ENCODE data around the gene PIN1. TPM values are rescaled to one million over a fixed set of nuclear protein-coding genes. Genes with fewer than 3 reads are reported as not detected.

The PIN1 gene
- total RNA-seq, 1 experiment from 2014 or later: 63.3 TPM

DNA sequence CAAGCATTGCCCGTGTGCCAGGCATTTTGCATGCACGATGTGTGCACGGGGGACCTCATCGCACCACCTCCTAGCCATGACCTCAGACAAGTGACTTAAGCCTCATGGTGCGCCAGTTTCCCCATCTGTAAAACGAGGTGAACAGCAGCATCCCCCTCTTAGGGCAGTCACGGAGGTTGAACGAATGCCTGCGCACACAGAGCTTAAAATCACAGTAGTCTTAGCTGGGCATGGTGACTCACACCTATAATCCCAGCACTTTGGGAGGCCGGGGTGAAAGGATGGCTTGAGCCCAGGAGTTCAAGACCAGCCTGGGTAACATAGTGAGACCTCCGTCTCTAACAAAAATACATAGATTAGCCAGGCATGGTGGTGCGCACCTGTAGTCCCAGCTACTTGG, 48.6 kb downstream of the PIN1 start:
- Mint-ChIP-seq H3K4me1 (ENCODE audit: low read depth, unreplicated experiment) (no peaks in the 10 kb centered on the region), H3K27ac (ENCODE audit: unreplicated experiment) (no peak overlapping the region), H3K9me3 (ENCODE audit: unreplicated experiment) (no peaks in the 10 kb centered on the region), H3K27me3 (ENCODE audit: insufficient read depth, unreplicated experiment) (peaks cover 11% of the 10 kb centered on the region), H3K4me3 (ENCODE audit: unreplicated experiment) (no peak overlapping the region), H3K36me3 (ENCODE audit: insufficient read depth, unreplicated experiment) (peaks cover 6% of the 10 kb centered on the region)
- CTCF ChIA-PET: no interaction called here
- BruUV-seq (replicated peaks): no TSS peak
- H3K4me3 ChIP-seq (ENCODE audit: low read depth, low read length): no peak overlapping the region
- no peaks in the 10 kb centered on the region for H3K27me3 ChIP-seq (replicated peaks; ENCODE audit: control insufficient read depth, insufficient read depth, low read length)
- H3K4me1 ChIP-seq: no peaks in the 10 kb centered on the region
- POLR2A ChIA-PET: no interaction called here
- H3K36me3 ChIP-seq (ENCODE audit: control insufficient read depth, insufficient read depth, low read length): no peaks in the 10 kb centered on the region
- no peaks in the 10 kb centered on the region for H3K9me3 ChIP-seq
- TF ChIP-seq, protein P1, sequence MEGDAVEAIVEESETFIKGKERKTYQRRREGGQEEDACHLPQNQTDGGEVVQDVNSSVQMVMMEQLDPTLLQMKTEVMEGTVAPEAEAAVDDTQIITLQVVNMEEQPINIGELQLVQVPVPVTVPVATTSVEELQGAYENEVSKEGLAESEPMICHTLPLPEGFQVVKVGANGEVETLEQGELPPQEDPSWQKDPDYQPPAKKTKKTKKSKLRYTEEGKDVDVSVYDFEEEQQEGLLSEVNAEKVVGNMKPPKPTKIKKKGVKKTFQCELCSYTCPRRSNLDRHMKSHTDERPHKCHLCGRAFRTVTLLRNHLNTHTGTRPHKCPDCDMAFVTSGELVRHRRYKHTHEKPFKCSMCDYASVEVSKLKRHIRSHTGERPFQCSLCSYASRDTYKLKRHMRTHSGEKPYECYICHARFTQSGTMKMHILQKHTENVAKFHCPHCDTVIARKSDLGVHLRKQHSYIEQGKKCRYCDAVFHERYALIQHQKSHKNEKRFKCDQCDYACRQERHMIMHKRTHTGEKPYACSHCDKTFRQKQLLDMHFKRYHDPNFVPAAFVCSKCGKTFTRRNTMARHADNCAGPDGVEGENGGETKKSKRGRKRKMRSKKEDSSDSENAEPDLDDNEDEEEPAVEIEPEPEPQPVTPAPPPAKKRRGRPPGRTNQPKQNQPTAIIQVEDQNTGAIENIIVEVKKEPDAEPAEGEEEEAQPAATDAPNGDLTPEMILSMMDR (IDR thresholded peaks at IDR 0.05; ENCODE audit: insufficient read depth in 1 of 2, low read depth in 1 of 2, low read length in 1 of 2, severe bottlenecking in 1 of 2, unreplicated experiment in 1 of 2): no peak
- DNase-seq: no peak
- intact Hi-C loops (cut with micrococcal nuclease; ENCODE audit: unreplicated experiment): no loop called here

DNA sequence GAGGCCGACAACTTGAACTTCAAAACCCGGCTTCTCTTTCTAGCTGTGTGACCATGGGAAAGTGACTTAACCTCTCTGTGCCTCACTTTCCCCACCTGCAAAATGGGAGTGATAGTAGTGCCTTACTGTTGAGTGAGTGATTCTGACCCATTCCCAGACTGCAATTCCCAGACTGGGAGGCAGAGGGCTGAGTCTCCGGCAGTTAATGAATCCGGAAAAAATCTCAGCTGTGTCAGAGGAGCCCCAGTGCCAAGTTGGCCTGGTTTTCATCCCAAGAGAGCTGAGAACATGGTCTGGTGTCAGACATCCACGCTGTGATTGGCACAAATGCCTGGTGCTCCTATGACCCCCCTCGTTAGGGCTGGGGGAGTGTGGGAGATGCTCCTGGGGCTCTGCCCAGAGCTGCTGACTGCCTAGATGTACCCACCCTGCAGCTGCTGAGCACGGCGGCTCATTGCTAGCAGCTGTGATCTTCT, 50.0 kb downstream of the PIN1 start:
- POLR2A ChIA-PET: no interaction called here
- Mint-ChIP-seq H3K4me3 (ENCODE audit: unreplicated experiment) (no peak overlapping the region), H3K36me3 (ENCODE audit: insufficient read depth, unreplicated experiment) (peaks cover 6% of the 10 kb centered on the region), H3K4me1 (ENCODE audit: low read depth, unreplicated experiment) (no peaks in the 10 kb centered on the region), H3K27ac (ENCODE audit: unreplicated experiment) (no peak overlapping the region), H3K27me3 (ENCODE audit: insufficient read depth, unreplicated experiment) (peaks cover 11% of the 10 kb centered on the region), H3K9me3 (ENCODE audit: unreplicated experiment) (no peaks in the 10 kb centered on the region)
- intact Hi-C loops (cut with micrococcal nuclease; ENCODE audit: unreplicated experiment): no loop called here
- DNase-seq: peak in 1 of 2 experiments; percentile 9
- CTCF ChIA-PET: no interaction called here
- no TSS peak for BruUV-seq (replicated peaks)
- TF ChIP-seq, protein P1 (IDR thresholded peaks at IDR 0.05; ENCODE audit: insufficient read depth in 1 of 2, low read depth in 1 of 2, low read length in 1 of 2, severe bottlenecking in 1 of 2, unreplicated experiment in 1 of 2): peak in 1 of 2 experiments; percentile 18
- H3K9me3 ChIP-seq: no peaks in the 10 kb centered on the region
- H3K36me3 ChIP-seq (ENCODE audit: control insufficient read depth, insufficient read depth, low read length): no peaks in the 10 kb centered on the region
- H3K27me3 ChIP-seq (replicated peaks; ENCODE audit: control insufficient read depth, insufficient read depth, low read length): no peaks in the 10 kb centered on the region
- no peaks in the 10 kb centered on the region for H3K4me1 ChIP-seq
- H3K4me3 ChIP-seq (ENCODE audit: low read depth, low read length): no peak overlapping the region

DNA sequence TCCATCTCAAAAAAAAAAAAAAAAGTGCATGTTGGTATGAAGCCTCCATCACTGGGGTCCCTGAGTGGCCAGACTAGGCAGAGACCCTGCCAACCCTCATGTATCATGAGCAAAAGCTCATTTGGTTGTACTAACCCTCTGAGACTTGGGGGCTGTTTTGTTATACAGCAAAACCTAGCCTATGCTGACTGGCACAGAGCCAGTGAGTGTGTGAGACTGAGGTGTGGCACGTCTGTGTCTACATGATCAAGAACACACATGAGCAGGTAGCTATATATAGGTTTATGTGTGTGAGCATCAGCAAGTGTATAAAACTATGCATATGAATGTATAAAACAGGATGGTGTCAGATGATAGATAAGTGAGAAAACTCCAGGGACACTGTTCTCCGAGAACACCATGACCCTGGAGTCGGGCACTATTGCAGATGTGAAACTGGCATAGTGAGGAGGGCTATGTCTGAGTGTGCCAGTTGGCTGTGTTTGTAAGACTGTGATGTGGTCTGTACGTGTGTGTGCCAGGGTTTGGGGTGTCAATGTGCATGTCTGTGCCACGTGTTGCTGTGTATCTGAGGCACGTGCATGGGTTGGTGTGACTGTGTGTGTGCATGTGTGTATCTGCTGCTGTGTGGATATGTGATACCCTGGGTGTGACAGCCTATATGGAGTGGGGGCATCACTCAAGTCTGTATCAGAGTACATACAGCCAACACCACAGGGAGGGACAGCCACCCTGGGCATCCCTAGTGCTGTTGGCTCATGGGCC, 56.7 kb downstream of the PIN1 start:
- Histone ChIP-seq H3K27me3 (replicated peaks; ENCODE audit: control insufficient read depth, insufficient read depth, low read length) (no peaks in the 10 kb centered on the region), H3K9me3 (no peaks in the 10 kb centered on the region), H3K4me3 (ENCODE audit: low read depth, low read length) (no peak overlapping the region), H3K4me1 (no peaks in the 10 kb centered on the region), H3K36me3 (ENCODE audit: control insufficient read depth, insufficient read depth, low read length) (no peaks in the 10 kb centered on the region)
- DNase-seq: no peak
- CTCF ChIA-PET: interaction anchor here (0.6 kb wide), 1 partner anchor 63 kb away, joined by 3 read pairs; no protein-coding TSS in a partner anchor
- Mint-ChIP-seq H3K27me3 (ENCODE audit: insufficient read depth, unreplicated experiment) (peaks cover 11% of the 10 kb centered on the region), H3K9me3 (ENCODE audit: unreplicated experiment) (no peaks in the 10 kb centered on the region), H3K4me3 (ENCODE audit: unreplicated experiment) (no peak overlapping the region), H3K4me1 (ENCODE audit: low read depth, unreplicated experiment) (no peaks in the 10 kb centered on the region), H3K27ac (ENCODE audit: unreplicated experiment) (no peak overlapping the region), H3K36me3 (ENCODE audit: insufficient read depth, unreplicated experiment) (peaks cover 6% of the 10 kb centered on the region)
- no TSS peak for BruUV-seq (replicated peaks)
- intact Hi-C loops (cut with micrococcal nuclease; ENCODE audit: unreplicated experiment): no loop called here
- TF ChIP-seq, protein P1 (IDR thresholded peaks at IDR 0.05; ENCODE audit: insufficient read depth in 1 of 2, low read depth in 1 of 2, low read length in 1 of 2, severe bottlenecking in 1 of 2, unreplicated experiment in 1 of 2): no peak
- POLR2A ChIA-PET: no interaction called here

Other genes with a start within 250 kb of the PIN1 start
- 23.7 and 27.4 TPM in 2 replicates for gene ZNF561, start 214.1 kb upstream of the PIN1 start, total RNA-seq (2022)
- gene ZNF562, start 160.2 kb upstream of the PIN1 start, total RNA-seq (2022): 23.0 and 23.7 TPM in 2 replicates
- gene ZNF846, start 66.6 kb upstream of the PIN1 start, total RNA-seq (2022): 5.3 and 6.2 TPM in 2 replicates
- gene FBXL12, start 16.2 kb upstream of the PIN1 start, total RNA-seq (2022): 37.6 and 39.9 TPM in 2 replicates
- 345 and 359 TPM in 2 replicates for gene UBL5, start 7.4 kb upstream of the PIN1 start, total RNA-seq (2022)
- 0.30 and 0.34 TPM in 2 replicates for gene OLFM2, start 101.2 kb downstream of the PIN1 start, total RNA-seq (2022)
- not detected in 2 replicates for gene COL5A3, start 175.2 kb downstream of the PIN1 start, total RNA-seq (2022)
- gene RDH8, start 178.2 kb downstream of the PIN1 start, total RNA-seq (2022): not detected in 2 replicates

Measured in Caco-2 (cell line).